HEK293 (cell line): Measurements from ENCODE around the gene CSRNP2.
A peak's percentile ranks its signal among the peaks of the same experiment; 100 is the strongest.

Experiments
- OSR2 ChIP-seq: fragments of 450-650 bp; formaldehyde crosslinking; IDR thresholded peaks from 2 replicates; pipeline ENCODE4 v1.5.1; 2016; ENCODE audit warnings: missing biosample characterization, missing genetic modification characterization
- ZBTB1 ChIP-seq: fragments of 450-650 bp; formaldehyde crosslinking; IDR thresholded peaks from 2 replicates; pipeline ENCODE4 v1.5.1; 2016; ENCODE audit warnings: missing biosample characterization, missing genetic modification characterization
- ZFHX2 ChIP-seq: fragments of 450-650 bp; formaldehyde crosslinking; conservative IDR thresholded peaks from 2 replicates; pipeline ENCODE4 v1.5.1; 2016; ENCODE audit warnings: missing biosample characterization, missing genetic modification characterization
- ZNF19 ChIP-seq: fragments of 450-650 bp; formaldehyde crosslinking; IDR thresholded peaks from 2 replicates; pipeline ENCODE4; 2016; ENCODE audit warnings: missing biosample characterization, missing genetic modification characterization, low read depth
- ZNF202 ChIP-seq: fragments of 450-650 bp; formaldehyde crosslinking; IDR thresholded peaks from 2 replicates; pipeline ENCODE4 v1.5.1; 2016; ENCODE audit warnings: missing biosample characterization, missing genetic modification characterization, borderline replicate concordance
- ZNF214 ChIP-seq: fragments of 450-650 bp; formaldehyde crosslinking; IDR thresholded peaks from 2 replicates; pipeline ENCODE4 v1.5.1; 2017; ENCODE audit warnings: missing biosample characterization, mild to moderate bottlenecking, missing genetic modification characterization, borderline replicate concordance
- ZNF610 ChIP-seq: fragments of 450-650 bp; formaldehyde crosslinking; IDR thresholded peaks from 2 replicates; pipeline ENCODE4 v1.5.1; 2016; ENCODE audit warnings: missing biosample characterization, missing genetic modification characterization, borderline replicate concordance
- ZNF624 ChIP-seq: fragments of 450-650 bp; formaldehyde crosslinking; IDR thresholded peaks from 2 replicates; pipeline ENCODE4 v1.5.1; 2017; ENCODE audit warnings: missing biosample characterization, missing genetic modification characterization
- ZNF785 ChIP-seq: fragments of 450-650 bp; formaldehyde crosslinking; IDR thresholded peaks from 2 replicates; pipeline ENCODE4 v1.5.1; 2016; ENCODE audit warnings: missing biosample characterization, missing genetic modification characterization
- TF ChIP-seq, protein P1 (sequence below): fragments of 450-650 bp; formaldehyde crosslinking; IDR thresholded peaks from 2 replicates; pipeline ENCODE4 v1.5.1; 2016; ENCODE audit warnings: missing biosample characterization, missing genetic modification characterization
- TF ChIP-seq, protein P2 (sequence below): fragments of 450-650 bp; formaldehyde crosslinking; IDR thresholded peaks from 2 replicates; pipeline ENCODE4; 2016; ENCODE audit warnings: missing biosample characterization, missing genetic modification characterization
- TF ChIP-seq, protein P3 (sequence below): fragments of 450-650 bp; IDR thresholded peaks from 2 replicates; pipeline ENCODE4 v1.5.1; 2018; ENCODE audit warnings: missing biosample characterization, mild to moderate bottlenecking, missing genetic modification characterization
- TF ChIP-seq, protein P4 (sequence below): fragments of 450-650 bp; IDR thresholded peaks from 2 replicates; pipeline ENCODE4 v1.5.1; 2018; ENCODE audit warnings: missing biosample characterization, missing genetic modification characterization
- TF ChIP-seq, protein P5 (sequence below): fragments of 450-650 bp; formaldehyde crosslinking; IDR thresholded peaks from 2 replicates; pipeline ENCODE4 v1.5.1; 2016; ENCODE audit warnings: missing biosample characterization, missing genetic modification characterization, low read depth
- TF ChIP-seq, protein P6 (sequence below): fragments of 450-650 bp; formaldehyde crosslinking; IDR thresholded peaks from 2 replicates; pipeline ENCODE4 v1.5.1; 2016; ENCODE audit warnings: missing biosample characterization, missing genetic modification characterization

Gene CSRNP2

DNA sequence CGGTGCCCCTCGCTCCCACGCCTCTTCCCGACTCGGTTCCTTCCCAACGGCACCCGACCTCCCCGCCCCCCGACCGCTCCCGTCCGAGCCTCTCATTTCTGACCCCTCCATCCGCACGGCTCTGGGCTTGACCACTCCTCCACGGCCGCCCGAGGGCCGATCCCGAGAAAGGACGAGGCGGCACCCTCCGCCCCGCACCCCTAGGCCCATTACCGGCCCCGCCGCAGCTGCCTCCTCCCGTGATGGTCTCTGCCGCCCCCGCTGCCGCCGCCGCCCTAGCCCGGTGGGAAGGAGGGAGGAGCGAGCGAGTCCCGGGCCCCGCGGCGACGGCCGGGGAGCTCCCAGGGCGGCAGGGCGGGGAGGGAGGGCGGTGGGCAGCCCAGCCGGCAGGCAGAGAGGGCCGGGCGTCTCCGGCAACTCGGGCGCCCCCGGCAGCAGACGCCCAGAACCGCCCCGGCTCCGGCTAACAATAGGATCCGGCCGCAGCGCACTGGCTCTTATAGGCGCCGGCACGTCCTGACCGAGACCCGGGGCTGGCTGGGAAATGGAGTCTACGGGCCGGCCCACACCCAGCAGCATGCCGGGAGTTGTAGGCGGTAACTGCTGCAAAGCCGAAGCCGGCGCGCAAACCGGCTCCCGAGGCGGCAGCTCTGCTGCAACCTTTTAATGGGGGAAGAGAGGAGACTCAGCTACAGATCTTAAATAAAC lies at the start of gene CSRNP2 (continued):
- TF ChIP-seq, protein P1, sequence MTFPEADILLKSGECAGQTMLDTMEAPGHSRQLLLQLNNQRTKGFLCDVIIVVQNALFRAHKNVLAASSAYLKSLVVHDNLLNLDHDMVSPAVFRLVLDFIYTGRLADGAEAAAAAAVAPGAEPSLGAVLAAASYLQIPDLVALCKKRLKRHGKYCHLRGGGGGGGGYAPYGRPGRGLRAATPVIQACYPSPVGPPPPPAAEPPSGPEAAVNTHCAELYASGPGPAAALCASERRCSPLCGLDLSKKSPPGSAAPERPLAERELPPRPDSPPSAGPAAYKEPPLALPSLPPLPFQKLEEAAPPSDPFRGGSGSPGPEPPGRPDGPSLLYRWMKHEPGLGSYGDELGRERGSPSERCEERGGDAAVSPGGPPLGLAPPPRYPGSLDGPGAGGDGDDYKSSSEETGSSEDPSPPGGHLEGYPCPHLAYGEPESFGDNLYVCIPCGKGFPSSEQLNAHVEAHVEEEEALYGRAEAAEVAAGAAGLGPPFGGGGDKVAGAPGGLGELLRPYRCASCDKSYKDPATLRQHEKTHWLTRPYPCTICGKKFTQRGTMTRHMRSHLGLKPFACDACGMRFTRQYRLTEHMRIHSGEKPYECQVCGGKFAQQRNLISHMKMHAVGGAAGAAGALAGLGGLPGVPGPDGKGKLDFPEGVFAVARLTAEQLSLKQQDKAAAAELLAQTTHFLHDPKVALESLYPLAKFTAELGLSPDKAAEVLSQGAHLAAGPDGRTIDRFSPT (tag by site-specific recombination), result peak; percentile 84
- peak; percentile 90 for TF ChIP-seq ZFHX2 (tag by site-specific recombination)
- TF ChIP-seq ZBTB1 (tag by site-specific recombination), result peak; percentile 39; the same call in 1 of the 2 replicates
- TF ChIP-seq, protein P2, sequence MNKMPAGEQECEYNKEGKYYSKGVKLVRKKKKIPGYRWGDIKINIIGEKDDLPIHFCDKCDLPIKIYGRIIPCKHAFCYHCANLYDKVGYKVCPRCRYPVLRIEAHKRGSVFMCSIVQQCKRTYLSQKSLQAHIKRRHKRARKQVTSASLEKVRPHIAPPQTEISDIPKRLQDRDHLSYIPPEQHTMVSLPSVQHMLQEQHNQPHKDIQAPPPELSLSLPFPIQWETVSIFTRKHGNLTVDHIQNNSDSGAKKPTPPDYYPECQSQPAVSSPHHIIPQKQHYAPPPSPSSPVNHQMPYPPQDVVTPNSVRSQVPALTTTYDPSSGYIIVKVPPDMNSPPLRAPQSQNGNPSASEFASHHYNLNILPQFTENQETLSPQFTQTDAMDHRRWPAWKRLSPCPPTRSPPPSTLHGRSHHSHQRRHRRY (tag by site-specific recombination), result no peak
- peak; percentile 64; the same call in 1 of the 2 replicates for TF ChIP-seq ZNF202 (tag by site-specific recombination)
- TF ChIP-seq ZNF610 (tag by site-specific recombination), result peak; percentile 51; the same call in 1 of the 2 replicates
- TF ChIP-seq ZNF19 (tag by site-specific recombination), result no peak
- 0 out of 2 replicates have a peak, but pooled peaks have one; percentile 28 for TF ChIP-seq ZNF624
- 0 out of 2 replicates have a peak, but pooled peaks have one; percentile 2 for TF ChIP-seq ZNF785 (tag by site-specific recombination)
- TF ChIP-seq OSR2, result 0 out of 2 replicates have a peak, but pooled peaks have one; percentile 37
- TF ChIP-seq, protein P3, sequence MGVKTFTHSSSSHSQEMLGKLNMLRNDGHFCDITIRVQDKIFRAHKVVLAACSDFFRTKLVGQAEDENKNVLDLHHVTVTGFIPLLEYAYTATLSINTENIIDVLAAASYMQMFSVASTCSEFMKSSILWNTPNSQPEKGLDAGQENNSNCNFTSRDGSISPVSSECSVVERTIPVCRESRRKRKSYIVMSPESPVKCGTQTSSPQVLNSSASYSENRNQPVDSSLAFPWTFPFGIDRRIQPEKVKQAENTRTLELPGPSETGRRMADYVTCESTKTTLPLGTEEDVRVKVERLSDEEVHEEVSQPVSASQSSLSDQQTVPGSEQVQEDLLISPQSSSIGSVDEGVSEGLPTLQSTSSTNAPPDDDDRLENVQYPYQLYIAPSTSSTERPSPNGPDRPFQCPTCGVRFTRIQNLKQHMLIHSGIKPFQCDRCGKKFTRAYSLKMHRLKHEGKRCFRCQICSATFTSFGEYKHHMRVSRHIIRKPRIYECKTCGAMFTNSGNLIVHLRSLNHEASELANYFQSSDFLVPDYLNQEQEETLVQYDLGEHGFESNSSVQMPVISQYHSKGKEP, result peak; percentile 88
- TF ChIP-seq, protein P4, sequence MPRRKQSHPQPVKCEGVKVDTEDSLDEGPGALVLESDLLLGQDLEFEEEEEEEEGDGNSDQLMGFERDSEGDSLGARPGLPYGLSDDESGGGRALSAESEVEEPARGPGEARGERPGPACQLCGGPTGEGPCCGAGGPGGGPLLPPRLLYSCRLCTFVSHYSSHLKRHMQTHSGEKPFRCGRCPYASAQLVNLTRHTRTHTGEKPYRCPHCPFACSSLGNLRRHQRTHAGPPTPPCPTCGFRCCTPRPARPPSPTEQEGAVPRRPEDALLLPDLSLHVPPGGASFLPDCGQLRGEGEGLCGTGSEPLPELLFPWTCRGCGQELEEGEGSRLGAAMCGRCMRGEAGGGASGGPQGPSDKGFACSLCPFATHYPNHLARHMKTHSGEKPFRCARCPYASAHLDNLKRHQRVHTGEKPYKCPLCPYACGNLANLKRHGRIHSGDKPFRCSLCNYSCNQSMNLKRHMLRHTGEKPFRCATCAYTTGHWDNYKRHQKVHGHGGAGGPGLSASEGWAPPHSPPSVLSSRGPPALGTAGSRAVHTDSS (tag by site-specific recombination), result peak; percentile 32; the same call in 1 of the 2 replicates
- TF ChIP-seq, protein P5, sequence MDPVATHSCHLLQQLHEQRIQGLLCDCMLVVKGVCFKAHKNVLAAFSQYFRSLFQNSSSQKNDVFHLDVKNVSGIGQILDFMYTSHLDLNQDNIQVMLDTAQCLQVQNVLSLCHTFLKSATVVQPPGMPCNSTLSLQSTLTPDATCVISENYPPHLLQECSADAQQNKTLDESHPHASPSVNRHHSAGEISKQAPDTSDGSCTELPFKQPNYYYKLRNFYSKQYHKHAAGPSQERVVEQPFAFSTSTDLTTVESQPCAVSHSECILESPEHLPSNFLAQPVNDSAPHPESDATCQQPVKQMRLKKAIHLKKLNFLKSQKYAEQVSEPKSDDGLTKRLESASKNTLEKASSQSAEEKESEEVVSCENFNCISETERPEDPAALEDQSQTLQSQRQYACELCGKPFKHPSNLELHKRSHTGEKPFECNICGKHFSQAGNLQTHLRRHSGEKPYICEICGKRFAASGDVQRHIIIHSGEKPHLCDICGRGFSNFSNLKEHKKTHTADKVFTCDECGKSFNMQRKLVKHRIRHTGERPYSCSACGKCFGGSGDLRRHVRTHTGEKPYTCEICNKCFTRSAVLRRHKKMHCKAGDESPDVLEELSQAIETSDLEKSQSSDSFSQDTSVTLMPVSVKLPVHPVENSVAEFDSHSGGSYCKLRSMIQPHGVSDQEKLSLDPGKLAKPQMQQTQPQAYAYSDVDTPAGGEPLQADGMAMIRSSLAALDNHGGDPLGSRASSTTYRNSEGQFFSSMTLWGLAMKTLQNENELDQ (tag by site-specific recombination), result no peak
- TF ChIP-seq, protein P6, sequence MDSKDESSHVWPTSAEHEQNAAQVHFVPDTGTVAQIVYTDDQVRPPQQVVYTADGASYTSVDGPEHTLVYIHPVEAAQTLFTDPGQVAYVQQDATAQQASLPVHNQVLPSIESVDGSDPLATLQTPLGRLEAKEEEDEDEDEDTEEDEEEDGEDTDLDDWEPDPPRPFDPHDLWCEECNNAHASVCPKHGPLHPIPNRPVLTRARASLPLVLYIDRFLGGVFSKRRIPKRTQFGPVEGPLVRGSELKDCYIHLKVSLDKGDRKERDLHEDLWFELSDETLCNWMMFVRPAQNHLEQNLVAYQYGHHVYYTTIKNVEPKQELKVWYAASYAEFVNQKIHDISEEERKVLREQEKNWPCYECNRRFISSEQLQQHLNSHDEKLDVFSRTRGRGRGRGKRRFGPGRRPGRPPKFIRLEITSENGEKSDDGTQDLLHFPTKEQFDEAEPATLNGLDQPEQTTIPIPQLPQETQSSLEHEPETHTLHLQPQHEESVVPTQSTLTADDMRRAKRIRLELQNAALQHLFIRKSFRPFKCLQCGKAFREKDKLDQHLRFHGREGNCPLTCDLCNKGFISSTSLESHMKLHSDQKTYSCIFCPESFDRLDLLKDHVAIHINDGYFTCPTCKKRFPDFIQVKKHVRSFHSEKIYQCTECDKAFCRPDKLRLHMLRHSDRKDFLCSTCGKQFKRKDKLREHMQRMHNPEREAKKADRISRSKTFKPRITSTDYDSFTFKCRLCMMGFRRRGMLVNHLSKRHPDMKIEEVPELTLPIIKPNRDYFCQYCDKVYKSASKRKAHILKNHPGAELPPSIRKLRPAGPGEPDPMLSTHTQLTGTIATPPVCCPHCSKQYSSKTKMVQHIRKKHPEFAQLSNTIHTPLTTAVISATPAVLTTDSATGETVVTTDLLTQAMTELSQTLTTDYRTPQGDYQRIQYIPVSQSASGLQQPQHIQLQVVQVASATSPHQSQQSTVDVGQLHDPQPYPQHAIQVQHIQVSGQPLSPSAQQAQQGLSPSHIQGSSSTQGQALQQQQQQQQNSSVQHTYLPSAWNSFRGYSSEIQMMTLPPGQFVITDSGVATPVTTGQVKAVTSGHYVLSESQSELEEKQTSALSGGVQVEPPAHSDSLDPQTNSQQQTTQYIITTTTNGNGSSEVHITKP (tag by site-specific recombination), result peak; percentile 54; the same call in 1 of the 2 replicates
- TF ChIP-seq ZNF214, result no peak
